Neural cell (in vitro differentiated cells): Measurements from ENCODE around the gene ABCA2.

Experiments used
- EZH2 ChIP-seq: fragments of 200-600, 300-800 bp; shearing (Covaris generic), sonication (generic); IDR thresholded peaks from 2 replicates; pipeline ENCODE4 v1.6.1; 2014; ENCODE audit warnings: antibody characterized with exemption, low read length, borderline replicate concordance, mild to moderate bottlenecking; ENCODE audit not compliant: insufficient read depth, poor library complexity, severe bottlenecking
- POLR2AphosphoS5 ChIP-seq: IDR thresholded peaks from 2 replicates; pipeline ENCODE4 v1.6.1; 2012
- RAD21 ChIP-seq: fragments of 450-650 bp; conservative IDR thresholded peaks from 2 replicates; pipeline ENCODE4 v1.6.1; 2014; ENCODE audit warnings: antibody characterized with exemption, mild to moderate bottlenecking, moderate library complexity
- SMC3 ChIP-seq: fragments of 450-650 bp; conservative IDR thresholded peaks from 2 replicates; pipeline ENCODE4 v1.6.1; 2014; ENCODE audit warnings: antibody characterized with exemption, mild to moderate bottlenecking, moderate library complexity; ENCODE audit not compliant: poor library complexity
- TF ChIP-seq, protein P1 (sequence below): fragments of 450-650 bp; IDR thresholded peaks from 2 replicates; pipeline ENCODE4 v1.5.1; 2014; ENCODE audit warnings: antibody characterized with exemption, mild to moderate bottlenecking, moderate library complexity; ENCODE audit not compliant: poor library complexity, severe bottlenecking
- TF ChIP-seq, protein P2 (sequence below): IDR thresholded peaks from 2 replicates; pipeline ENCODE4 v1.6.1; 2012; ENCODE audit warnings: borderline replicate concordance

DNA sequence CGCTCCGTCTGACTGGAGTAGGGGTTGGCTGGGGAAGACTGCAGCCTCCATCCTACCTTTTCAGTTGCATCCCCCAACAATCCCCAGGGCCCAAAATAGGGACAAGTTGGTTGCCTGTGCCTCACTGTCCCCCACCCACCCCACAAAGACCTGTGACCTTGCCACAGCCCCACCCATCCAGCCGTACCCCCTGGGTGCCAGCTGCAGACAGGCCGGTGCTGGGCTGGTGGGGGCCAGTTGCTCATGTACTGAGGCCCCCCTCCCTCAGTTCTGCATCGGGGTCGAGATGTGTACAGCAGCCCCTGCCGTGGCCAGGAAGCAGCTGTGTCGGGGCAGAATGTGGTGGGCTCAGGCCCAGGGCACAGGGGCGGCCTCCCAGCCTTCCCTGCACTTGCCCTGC is 44.9 kb downstream of the ABCA2 start:
- TF ChIP-seq, protein P1, sequence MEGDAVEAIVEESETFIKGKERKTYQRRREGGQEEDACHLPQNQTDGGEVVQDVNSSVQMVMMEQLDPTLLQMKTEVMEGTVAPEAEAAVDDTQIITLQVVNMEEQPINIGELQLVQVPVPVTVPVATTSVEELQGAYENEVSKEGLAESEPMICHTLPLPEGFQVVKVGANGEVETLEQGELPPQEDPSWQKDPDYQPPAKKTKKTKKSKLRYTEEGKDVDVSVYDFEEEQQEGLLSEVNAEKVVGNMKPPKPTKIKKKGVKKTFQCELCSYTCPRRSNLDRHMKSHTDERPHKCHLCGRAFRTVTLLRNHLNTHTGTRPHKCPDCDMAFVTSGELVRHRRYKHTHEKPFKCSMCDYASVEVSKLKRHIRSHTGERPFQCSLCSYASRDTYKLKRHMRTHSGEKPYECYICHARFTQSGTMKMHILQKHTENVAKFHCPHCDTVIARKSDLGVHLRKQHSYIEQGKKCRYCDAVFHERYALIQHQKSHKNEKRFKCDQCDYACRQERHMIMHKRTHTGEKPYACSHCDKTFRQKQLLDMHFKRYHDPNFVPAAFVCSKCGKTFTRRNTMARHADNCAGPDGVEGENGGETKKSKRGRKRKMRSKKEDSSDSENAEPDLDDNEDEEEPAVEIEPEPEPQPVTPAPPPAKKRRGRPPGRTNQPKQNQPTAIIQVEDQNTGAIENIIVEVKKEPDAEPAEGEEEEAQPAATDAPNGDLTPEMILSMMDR = no peak
- no peak for TF ChIP-seq POLR2AphosphoS5
- TF ChIP-seq SMC3 = no peak
- TF ChIP-seq EZH2 = no peak
- no peak for TF ChIP-seq RAD21
- TF ChIP-seq, protein P2, sequence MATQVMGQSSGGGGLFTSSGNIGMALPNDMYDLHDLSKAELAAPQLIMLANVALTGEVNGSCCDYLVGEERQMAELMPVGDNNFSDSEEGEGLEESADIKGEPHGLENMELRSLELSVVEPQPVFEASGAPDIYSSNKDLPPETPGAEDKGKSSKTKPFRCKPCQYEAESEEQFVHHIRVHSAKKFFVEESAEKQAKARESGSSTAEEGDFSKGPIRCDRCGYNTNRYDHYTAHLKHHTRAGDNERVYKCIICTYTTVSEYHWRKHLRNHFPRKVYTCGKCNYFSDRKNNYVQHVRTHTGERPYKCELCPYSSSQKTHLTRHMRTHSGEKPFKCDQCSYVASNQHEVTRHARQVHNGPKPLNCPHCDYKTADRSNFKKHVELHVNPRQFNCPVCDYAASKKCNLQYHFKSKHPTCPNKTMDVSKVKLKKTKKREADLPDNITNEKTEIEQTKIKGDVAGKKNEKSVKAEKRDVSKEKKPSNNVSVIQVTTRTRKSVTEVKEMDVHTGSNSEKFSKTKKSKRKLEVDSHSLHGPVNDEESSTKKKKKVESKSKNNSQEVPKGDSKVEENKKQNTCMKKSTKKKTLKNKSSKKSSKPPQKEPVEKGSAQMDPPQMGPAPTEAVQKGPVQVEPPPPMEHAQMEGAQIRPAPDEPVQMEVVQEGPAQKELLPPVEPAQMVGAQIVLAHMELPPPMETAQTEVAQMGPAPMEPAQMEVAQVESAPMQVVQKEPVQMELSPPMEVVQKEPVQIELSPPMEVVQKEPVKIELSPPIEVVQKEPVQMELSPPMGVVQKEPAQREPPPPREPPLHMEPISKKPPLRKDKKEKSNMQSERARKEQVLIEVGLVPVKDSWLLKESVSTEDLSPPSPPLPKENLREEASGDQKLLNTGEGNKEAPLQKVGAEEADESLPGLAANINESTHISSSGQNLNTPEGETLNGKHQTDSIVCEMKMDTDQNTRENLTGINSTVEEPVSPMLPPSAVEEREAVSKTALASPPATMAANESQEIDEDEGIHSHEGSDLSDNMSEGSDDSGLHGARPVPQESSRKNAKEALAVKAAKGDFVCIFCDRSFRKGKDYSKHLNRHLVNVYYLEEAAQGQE = no peak
